AG10803 (cell line): ENCODE data around the gene AUH.

Source experiments
- DNase-seq: peaks from one replicate; pipeline ENCODE4 v3.0.0; 2010; ENCODE audit warnings: low read depth
- H3K4me3 ChIP-seq: 2 replicates; pipeline ENCODE4 v1.5.1; 2011; ENCODE audit warnings: mild to moderate bottlenecking, low read length, control low read depth
- TF ChIP-seq, protein P1 (sequence below): conservative IDR thresholded peaks from 2 replicates; pipeline ENCODE4 v1.5.1; 2011; ENCODE audit warnings: mild to moderate bottlenecking, low read length, control low read depth, inconsistent platforms

The AUH gene

DNA sequence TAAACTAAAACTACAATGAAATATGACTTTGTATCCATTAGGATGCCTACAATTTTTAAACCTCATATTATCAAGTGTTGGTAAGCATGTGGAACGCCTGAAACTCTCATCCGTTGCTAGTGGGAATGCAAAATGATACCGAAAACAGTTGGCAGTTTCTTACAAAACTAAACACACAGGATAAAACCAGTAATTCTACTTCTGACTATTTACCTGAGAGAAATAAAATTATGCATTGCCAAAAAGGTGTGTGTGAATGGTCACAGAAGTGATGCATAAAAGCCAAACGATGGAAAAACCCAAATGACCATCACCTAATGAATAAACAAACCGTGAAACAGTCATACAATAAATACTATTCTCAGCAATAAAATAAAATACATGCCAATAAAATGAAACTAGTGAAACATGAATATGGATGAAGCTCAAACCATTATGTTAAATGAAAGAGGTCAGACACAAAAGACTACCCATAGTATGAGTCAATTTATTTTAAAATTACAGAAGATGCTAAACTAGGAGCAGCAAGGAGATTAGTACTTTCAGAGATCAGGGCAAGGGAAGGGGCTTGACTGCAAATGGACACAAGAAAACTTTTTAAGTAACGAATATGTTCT lies 13.4 kb downstream of the AUH start:
- TF ChIP-seq, protein P1, sequence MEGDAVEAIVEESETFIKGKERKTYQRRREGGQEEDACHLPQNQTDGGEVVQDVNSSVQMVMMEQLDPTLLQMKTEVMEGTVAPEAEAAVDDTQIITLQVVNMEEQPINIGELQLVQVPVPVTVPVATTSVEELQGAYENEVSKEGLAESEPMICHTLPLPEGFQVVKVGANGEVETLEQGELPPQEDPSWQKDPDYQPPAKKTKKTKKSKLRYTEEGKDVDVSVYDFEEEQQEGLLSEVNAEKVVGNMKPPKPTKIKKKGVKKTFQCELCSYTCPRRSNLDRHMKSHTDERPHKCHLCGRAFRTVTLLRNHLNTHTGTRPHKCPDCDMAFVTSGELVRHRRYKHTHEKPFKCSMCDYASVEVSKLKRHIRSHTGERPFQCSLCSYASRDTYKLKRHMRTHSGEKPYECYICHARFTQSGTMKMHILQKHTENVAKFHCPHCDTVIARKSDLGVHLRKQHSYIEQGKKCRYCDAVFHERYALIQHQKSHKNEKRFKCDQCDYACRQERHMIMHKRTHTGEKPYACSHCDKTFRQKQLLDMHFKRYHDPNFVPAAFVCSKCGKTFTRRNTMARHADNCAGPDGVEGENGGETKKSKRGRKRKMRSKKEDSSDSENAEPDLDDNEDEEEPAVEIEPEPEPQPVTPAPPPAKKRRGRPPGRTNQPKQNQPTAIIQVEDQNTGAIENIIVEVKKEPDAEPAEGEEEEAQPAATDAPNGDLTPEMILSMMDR = no peak
- H3K4me3 ChIP-seq = no peak overlapping the region
- DNase-seq = no peak

DNA sequence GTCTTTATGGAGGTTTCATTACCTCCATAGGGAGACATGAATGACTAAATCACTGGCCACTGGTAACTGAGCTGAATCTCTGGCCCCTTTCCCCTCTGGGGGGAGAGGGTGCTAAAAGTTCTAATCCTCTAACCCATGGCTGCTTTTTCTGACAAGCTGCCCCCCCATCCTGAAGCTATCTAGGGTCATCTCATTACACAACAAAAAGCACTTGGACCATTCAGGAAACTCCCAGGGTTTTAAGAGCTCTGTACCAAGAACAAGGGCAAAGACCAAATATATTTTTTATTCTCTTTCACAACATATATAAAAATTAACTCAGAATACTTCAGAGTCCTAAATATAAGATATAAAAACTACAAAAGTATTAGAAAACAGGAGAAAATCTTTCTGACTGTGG lies 14.3 kb downstream of the AUH start:
- no peak for DNase-seq
- TF ChIP-seq, protein P1 = no peak
- no peak overlapping the region for H3K4me3 ChIP-seq

DNA sequence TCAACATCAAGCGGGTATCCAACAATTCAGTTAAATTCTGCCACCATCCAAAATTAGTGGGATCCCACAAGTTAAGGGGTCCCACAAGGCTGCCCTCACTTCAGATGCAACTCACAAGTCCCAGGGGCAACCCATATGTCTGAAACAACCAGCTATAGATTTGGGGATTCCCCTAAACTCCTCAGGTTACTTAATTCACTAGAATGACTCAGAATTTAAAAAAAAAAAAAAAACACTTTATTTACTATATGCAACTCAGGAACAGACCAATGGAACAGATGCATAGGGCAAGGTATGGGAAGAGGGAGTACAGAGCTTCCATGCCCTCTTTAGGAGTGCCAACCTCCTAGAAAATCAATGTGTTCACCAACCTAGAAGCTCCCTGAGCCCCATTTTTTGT lies 15.1 kb downstream of the AUH start:
- DNase-seq = no peak
- TF ChIP-seq, protein P1 = no peak
- H3K4me3 ChIP-seq = no peak overlapping the region

DNA sequence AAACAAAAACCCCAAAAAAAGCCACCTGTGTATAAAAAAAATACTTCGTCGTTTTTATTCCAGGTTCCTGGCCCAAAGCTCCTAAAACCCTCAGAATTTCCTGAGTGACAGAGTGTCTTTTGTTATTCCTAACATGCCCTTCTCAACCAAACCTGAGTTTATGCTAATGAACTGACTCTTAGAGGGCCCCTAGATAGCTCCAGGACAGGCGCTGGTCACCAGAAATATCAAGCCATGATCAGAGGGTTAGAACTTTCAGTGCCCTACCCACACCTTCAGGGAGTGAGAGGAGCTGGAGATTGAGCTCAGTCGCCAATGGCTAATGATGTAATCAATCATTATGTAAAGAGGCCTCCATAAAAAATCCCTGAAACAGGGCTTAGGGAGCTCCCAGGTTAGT lies 15.7 kb downstream of the AUH start:
- no peak for DNase-seq
- no peak overlapping the region for H3K4me3 ChIP-seq

DNA sequence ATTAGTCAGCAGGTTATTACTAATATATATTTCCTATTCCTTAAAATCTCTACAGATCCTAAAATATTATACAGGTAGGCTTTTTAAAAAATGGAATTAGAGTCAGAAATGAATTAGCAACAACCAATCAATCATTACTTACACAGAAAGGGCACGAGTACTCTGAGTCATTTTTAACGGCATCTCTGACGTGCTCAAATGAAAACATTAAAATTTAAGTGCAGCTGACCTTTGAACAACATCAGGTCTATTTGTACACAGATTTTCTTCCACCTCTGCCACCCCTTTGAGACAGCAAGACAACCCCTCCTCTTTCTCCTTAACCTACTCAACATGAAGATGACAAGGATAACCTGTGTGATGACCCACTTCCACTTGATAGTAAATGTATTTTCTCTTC lies 19.1 kb downstream of the AUH start:
- H3K4me3 ChIP-seq = no peak overlapping the region
- no peak for DNase-seq
- TF ChIP-seq, protein P1 = no peak

More for the DNA sequence above, 15.7 kb downstream of the AUH start:
- TF ChIP-seq, protein P1 = no peak

DNA sequence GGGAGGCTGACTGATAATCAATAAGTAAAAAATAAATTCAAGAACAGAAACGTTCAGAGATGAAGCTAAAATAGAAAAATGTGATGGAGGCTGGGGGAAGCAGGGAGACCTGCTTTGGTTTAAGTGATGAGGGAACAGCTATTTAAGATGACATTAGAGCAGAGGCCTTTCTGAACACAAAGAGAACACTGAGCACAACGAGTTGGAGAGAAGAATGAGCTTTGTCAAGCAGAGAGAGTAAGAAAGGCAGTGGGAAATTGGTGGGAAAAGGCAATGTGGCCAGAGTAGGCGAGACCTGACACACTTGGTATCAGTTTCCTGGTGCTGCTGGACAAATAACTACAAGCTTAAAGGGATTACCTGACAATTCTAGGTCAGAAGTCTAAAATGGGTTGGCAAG lies 20.0 kb downstream of the AUH start:
- no peak for DNase-seq
- TF ChIP-seq, protein P1 = no peak
- H3K4me3 ChIP-seq = no peak overlapping the region

DNA sequence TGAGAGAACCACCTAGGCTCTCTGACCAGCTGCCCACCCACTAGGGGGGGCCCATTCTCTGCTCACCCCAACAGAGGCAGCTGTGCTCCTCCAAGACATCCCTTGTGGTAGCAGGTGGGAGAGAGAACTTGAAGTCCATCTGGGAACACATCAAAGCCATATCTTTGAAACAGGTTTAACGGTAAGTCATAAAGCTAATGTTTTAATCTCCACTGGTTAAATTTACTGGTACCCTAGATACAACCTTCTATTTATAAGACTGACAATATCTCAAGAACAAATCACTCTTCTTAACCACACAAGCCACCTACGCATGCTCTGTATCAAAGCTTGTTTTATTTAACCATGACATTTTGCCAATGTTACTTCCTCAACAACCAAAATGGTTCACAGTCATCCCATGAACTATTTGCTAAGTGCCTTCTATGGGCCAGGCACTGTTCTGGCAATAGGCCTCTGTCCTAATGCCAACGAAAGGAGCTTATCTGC lies 20.4 kb downstream of the AUH start:
- TF ChIP-seq, protein P1 = no peak
- no peak overlapping the region for H3K4me3 ChIP-seq
- DNase-seq = no peak
